ENCODE data around the gene EN2.

EN2 gene

DNA sequence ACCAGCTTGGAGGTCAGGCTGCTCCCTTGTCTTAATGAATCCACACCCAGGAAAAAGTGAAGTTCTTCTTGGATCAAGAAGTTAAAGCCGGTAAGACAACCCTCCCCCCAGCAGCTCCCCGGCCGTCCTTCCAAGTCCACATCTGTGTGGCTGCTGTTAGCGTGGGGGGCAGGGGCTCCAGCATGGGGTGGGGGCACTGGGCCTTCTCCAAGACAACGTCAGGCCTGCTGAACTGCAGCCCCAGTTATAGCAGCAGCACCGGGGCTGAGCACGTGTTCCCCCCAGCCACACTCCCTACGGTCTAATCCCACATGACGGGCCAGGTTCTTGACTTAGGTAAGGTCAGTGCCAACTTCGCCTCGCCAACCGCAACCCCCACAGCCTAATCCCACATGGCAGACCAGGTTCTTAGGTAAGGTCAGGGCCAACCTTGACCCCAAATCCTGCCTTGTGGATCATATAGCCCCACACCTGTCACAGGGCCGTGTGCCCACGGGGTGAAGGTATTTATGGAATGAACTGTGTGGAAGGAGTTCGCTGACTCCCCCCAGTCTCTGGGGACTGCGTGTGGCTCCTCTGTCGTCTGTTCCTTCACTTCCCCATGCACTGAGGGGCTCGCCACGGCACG is 30.4 kb upstream of the EN2 start:
- TF ChIP-seq, protein P1, sequence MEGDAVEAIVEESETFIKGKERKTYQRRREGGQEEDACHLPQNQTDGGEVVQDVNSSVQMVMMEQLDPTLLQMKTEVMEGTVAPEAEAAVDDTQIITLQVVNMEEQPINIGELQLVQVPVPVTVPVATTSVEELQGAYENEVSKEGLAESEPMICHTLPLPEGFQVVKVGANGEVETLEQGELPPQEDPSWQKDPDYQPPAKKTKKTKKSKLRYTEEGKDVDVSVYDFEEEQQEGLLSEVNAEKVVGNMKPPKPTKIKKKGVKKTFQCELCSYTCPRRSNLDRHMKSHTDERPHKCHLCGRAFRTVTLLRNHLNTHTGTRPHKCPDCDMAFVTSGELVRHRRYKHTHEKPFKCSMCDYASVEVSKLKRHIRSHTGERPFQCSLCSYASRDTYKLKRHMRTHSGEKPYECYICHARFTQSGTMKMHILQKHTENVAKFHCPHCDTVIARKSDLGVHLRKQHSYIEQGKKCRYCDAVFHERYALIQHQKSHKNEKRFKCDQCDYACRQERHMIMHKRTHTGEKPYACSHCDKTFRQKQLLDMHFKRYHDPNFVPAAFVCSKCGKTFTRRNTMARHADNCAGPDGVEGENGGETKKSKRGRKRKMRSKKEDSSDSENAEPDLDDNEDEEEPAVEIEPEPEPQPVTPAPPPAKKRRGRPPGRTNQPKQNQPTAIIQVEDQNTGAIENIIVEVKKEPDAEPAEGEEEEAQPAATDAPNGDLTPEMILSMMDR (IDR thresholded peaks at IDR 0.05; ENCODE audit: insufficient read depth, low read depth, low read length, missing control alignments): no peak
- DNase-seq (ENCODE audit: low read depth): no peak
- no peak overlapping the region for H3K4me3 ChIP-seq (ENCODE audit: low read depth, low read length)

DNA sequence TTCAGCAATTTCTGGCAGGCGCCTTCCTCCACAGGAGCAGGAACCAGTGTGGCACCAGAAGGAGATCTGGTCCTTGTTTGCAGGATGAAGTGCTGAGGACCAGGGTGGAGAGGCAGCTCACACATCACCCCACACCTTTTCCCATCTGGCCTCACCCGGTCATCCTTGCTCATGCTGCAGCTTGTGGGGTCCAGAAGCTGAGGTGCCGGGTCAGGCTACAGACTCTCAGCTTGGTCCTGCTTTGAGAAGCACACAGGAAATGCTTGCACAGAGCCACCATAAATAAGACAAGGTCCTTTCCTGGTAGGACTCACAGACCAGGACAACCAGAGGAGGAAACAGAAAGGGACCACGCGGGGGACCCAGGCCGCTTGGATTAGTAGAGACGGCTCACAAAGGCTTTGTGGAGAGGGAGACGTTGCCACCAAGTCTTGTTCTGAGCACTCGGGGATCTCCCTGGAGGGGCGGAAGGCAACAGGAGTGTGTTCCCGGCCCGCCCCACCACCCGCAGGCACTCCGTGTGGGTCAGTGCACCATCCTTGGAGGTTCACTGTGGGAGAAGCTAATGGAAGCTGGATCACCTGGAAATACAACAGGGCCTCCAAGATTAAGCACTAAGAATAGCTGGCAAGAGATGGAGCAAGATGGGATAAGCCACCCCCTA is 29.6 kb upstream of the EN2 start:
- H3K4me3 ChIP-seq (ENCODE audit: low read depth, low read length): no peak overlapping the region
- no peak for DNase-seq (ENCODE audit: low read depth)
- TF ChIP-seq, protein P1 (IDR thresholded peaks at IDR 0.05; ENCODE audit: insufficient read depth, low read depth, low read length, missing control alignments): no peak

DNA sequence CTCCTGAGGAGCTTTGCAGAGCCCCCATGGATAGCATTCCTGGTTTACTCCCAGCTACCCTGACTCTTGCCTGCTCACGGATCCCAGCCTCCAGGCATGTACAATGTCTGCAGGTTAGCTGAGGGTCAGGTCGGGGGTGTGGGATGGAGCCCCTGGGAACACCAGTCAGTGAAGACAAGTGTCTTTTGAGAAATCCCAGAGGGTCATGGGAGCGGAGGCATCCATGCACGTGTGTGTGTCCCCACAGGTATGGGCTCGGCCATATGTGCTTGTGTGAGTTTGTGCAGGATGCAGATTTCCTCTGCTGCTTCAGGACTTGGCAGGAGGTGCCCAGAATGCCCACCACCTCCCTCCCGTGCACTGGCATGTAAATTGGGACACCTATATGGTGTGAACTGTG is 28.3 kb upstream of the EN2 start:
- DNase-seq (ENCODE audit: low read depth): no peak
- H3K4me3 ChIP-seq (ENCODE audit: low read depth, low read length): no peak overlapping the region
- TF ChIP-seq, protein P1 (IDR thresholded peaks at IDR 0.05; ENCODE audit: insufficient read depth, low read depth, low read length, missing control alignments): no peak

DNA sequence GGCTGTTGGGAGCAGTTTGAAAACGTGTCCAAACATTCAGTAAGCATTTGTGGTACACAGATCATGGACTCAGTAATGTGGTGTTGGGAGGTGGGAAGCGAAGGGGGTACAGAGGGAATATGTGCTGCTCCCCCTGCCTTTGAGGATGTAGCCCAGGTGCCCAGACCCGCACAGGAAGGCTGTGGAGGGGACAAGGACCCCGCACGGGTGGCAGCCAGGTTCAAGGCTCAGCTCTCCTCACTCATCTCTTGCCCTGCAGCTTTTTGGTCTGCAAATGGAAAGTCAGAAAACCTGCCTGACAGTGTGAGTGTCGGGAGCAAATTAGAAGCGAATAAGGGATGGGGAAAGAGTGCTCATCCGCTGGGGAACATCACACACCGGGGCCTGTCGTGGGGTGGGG is 27.3 kb upstream of the EN2 start:
- DNase-seq (ENCODE audit: low read depth): no peak
- H3K4me3 ChIP-seq (ENCODE audit: low read depth, low read length): no peak overlapping the region
- TF ChIP-seq, protein P1 (IDR thresholded peaks at IDR 0.05; ENCODE audit: insufficient read depth, low read depth, low read length, missing control alignments): no peak

DNA sequence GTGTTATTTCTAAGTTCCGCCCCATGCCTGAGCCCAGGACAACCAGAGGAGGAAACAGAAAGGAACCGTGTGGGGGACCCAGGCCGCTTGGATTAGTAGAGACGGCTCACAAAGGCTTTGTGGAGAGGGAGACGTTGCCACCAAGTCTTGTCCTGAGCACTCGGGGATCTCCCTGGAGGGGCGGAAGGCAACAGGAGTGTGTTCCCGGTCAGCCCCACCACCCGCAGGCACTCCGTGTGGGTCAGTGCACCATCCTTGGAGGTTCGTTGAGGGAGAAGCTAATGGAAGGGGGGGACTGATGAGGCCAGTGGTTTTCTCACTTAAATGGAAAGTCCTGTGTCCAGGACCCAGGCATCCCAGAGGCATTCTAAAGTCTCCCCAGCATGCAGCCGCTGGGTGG is 26.7 kb upstream of the EN2 start:
- no peak for DNase-seq (ENCODE audit: low read depth)
- no peak overlapping the region for H3K4me3 ChIP-seq (ENCODE audit: low read depth, low read length)
- TF ChIP-seq, protein P1 (IDR thresholded peaks at IDR 0.05; ENCODE audit: insufficient read depth, low read depth, low read length, missing control alignments): no peak

DNA sequence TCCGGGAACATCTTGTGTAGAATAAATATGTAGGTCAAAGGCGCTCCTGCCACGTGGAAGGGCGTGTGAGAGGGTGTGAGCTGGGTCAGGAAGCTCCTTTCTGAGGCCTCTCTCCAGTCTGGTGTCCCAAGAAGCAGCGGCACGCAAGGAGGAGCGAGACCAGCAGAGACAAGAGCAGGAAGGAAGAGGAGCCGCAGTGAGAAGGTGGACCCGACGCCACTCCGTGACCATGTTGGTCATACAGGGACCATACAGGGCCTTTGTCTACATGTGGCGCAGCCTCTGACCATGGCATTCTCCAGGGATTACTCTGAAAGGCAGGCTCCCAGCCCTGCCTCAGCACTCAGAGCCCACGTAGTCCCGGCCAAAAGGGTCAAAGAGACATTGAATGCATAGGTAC is 26.2 kb upstream of the EN2 start:
- no peak overlapping the region for H3K4me3 ChIP-seq (ENCODE audit: low read depth, low read length)
- no peak for DNase-seq (ENCODE audit: low read depth)
- TF ChIP-seq, protein P1 (IDR thresholded peaks at IDR 0.05; ENCODE audit: insufficient read depth, low read depth, low read length, missing control alignments): no peak

DNA sequence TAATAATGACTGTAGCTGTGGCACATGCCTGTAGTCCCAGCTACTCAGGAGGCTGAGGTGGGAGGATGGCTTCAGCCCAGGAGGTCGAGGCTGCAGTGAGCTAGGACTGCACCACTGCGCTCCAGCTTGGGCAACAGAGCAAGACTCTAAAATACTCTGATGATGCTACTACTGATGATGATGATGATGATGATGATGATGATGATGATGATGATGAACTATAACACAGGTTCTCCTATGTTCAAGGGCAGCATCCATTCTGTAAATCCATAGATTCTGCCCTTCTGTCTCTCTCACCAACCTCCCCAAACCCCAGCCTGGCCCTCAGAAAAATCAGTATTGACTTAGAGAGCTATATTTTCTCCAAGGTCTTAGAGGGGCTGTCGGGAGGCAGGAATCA is 22.8 kb upstream of the EN2 start:
- no peak for DNase-seq (ENCODE audit: low read depth)
- TF ChIP-seq, protein P1 (IDR thresholded peaks at IDR 0.05; ENCODE audit: insufficient read depth, low read depth, low read length, missing control alignments): no peak
- no peak overlapping the region for H3K4me3 ChIP-seq (ENCODE audit: low read depth, low read length)

Measured in GM12865 (cell line).